ENCODE results near the gene NPFFR2. TPM values are rescaled to one million over a fixed set of nuclear protein-coding genes. Genes with fewer than 3 reads are reported as not detected.
"Not testable (repeated sequence)": the region's sequence is repeated elsewhere in the genome, so short reads cannot be mapped to it uniquely, and the experiment has no call there.

Gene NPFFR2
- total and polyA plus RNA-seq, 4 experiments from 2014 or later = not detected

DNA sequence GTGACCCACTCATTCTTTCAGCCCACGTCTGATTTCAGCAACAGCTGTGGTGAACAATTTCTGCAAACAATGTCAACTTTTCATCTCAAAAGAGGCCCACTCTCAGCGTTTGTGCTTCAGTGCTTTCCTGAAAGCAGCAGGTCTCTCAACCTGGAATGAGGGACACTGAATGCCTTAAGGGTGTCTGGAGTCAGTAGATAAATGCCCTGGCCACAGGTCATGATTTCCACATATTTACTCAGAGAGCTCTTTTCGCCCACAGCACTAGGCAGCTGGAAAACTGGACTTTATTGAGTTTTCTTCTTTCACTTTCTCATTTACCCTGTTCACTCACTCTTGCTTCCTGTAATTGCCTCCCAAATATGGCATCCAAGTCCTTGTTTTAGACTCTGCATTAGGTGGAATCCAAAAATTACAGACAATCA is 52.8 kb downstream of the NPFFR2 start:
- H3K27ac Mint-ChIP-seq = no peak overlapping the region
- H3K36me3 ChIP-seq (ENCODE audit: insufficient read depth, low read length) = no peaks in the 10 kb centered on the region
- POLR2A ChIA-PET (ENCODE audit: partially characterized antibody) = no interaction called here

DNA sequence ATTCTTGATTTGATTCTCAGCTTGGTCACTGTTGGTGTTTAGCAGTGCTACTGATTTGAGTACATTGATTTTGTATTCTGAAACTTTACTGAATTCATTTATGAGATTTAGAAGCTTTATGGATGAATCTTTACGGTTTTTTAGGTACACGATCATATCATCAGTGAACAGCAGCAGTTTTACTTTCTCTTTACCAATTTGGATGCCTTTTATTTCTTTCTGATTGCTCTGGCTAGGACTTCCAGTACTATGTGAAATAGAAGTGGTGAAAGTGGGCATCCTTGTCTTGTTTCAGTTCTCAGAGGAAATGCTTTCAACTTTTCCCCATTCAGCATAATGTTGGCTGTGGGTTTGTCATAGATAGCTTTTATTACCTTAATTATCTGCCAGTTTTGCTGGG is 58.8 kb downstream of the NPFFR2 start:
- H3K27me3 ChIP-seq (ENCODE audit: insufficient read depth, low read length); H3K27me3 Mint-ChIP-seq; intact Hi-C loops (cut with micrococcal nuclease); H3K27ac ChIP-seq (ENCODE audit: low read depth, low read length); H3K4me3 ChIP-seq (ENCODE audit: low read length in 2 of 2); H3K4me1 ChIP-seq (ENCODE audit: insufficient read depth, low read length); DNase-seq; H3K36me3 Mint-ChIP-seq; CTCF ChIA-PET (ENCODE audit: partially characterized antibody); H3K4me3 Mint-ChIP-seq; H3K9me3 Mint-ChIP-seq; H3K36me3 ChIP-seq (ENCODE audit: insufficient read depth, low read length); POLR2A ChIA-PET (ENCODE audit: partially characterized antibody); H3K4me1 Mint-ChIP-seq; H3K27ac Mint-ChIP-seq; H3K9me3 ChIP-seq (ENCODE audit: control insufficient read depth in 1 of 2, low read length in 2 of 2): not testable (repeated sequence)

More for the DNA sequence above, 52.8 kb downstream of the NPFFR2 start:
- H3K36me3 Mint-ChIP-seq = no peaks in the 10 kb centered on the region
- Histone ChIP-seq H3K4me3 (ENCODE audit: low read length in 2 of 2) (no peak overlapping the region), H3K27me3 (ENCODE audit: insufficient read depth, low read length) (no peaks in the 10 kb centered on the region), H3K4me1 (ENCODE audit: insufficient read depth, low read length) (no peaks in the 10 kb centered on the region), H3K9me3 (ENCODE audit: control insufficient read depth in 1 of 2, low read length in 2 of 2) (no peaks in the 10 kb centered on the region), H3K27ac (ENCODE audit: low read depth, low read length) (no peak overlapping the region)
- intact Hi-C loops (cut with micrococcal nuclease) = no loop called here
- H3K4me1 Mint-ChIP-seq = no peaks in the 10 kb centered on the region
- CTCF ChIA-PET (ENCODE audit: partially characterized antibody) = no interaction called here
- H3K27me3 Mint-ChIP-seq = no peaks in the 10 kb centered on the region
- no peak overlapping the region for H3K4me3 Mint-ChIP-seq
- no peak for DNase-seq
- peaks cover 0 to 3% (median 1%) of the 10 kb centered on the region in 8 donors for H3K9me3 Mint-ChIP-seq

DNA sequence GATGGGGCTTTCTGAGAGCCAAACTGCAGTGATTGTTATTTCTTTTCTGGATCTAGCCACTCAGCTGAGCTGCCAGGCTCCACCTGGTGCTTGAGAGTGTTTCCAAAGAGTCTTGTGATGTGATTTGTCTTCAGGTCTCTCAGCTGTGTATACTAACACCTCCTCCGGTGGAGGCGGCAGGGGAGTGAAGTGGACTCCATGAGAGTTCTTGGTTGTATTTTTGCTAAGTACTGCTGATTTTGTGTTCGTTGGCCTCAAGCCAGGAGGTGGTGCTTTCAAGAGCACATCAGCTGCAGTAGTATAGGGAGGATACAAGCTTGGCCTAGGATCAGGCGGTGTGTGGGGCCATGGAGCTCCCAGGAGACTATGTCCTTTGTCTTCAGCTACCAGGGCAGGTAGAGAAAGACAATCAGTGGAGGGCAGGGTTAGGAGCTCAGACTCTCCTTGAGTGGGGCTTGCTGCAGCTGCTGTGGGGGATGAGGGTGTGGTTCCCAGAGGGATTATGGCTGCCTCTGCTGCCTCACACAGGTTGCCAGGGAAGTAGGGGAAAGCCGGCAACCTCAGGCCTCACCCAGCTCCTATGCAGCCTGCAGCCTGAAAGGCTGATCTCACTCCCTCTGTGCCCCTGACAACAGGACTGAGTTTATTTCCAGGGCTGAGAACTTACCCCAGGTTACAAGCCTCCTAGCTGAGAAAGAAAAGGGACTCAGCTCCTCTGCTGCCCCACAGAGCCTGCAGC is 62.4 kb downstream of the NPFFR2 start:
- Mint-ChIP-seq H3K36me3 (no peaks in the 10 kb centered on the region), H3K27me3 (no peaks in the 10 kb centered on the region), H3K4me1 (no peaks in the 10 kb centered on the region), H3K9me3 (peaks cover 0 to 3% (median 0%) of the 10 kb centered on the region in 8 donors), H3K4me3 (no peak overlapping the region), H3K27ac (no peak overlapping the region)
- DNase-seq = no peak
- POLR2A ChIA-PET (ENCODE audit: partially characterized antibody) = no interaction called here
- CTCF ChIA-PET (ENCODE audit: partially characterized antibody) = no interaction called here
- intact Hi-C loops (cut with micrococcal nuclease) = no loop called here
- Histone ChIP-seq H3K4me3 (ENCODE audit: low read length in 2 of 2) (no peak overlapping the region), H3K27me3 (ENCODE audit: insufficient read depth, low read length) (no peaks in the 10 kb centered on the region), H3K36me3 (ENCODE audit: insufficient read depth, low read length) (no peaks in the 10 kb centered on the region), H3K27ac (ENCODE audit: low read depth, low read length) (no peak overlapping the region), H3K4me1 (ENCODE audit: insufficient read depth, low read length) (no peaks in the 10 kb centered on the region), H3K9me3 (ENCODE audit: control insufficient read depth in 1 of 2, low read length in 2 of 2) (no peaks in the 10 kb centered on the region)

DNA sequence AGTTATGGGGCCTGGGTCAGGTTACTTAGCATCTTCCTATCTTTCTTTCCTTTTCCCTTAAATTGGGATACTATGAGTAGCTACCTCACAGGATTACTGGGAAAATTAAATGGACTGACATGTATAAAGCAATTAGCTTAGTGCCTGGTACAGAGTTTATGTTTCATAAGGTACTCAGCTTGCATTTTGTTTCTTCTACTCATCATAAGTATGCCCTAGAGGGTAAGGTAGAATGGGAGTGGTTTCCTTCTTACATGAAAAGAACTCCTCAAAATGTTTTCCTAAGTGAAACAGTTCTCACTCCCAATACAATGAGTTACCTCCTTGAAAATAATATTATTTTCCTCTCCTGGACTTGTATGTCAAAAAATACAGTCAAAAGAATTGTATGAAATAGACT is 75.7 kb downstream of the NPFFR2 start:
- no peaks in the 10 kb centered on the region for H3K9me3 Mint-ChIP-seq
- DNase-seq = no peak
- ChIA-PET CTCF (ENCODE audit: partially characterized antibody) (no interaction called here), POLR2A (ENCODE audit: partially characterized antibody) (no interaction called here)
- Histone ChIP-seq H3K4me3 (ENCODE audit: low read length in 2 of 2) (no peak overlapping the region), H3K4me1 (ENCODE audit: insufficient read depth, low read length) (no peaks in the 10 kb centered on the region), H3K27ac (ENCODE audit: low read depth, low read length) (no peak overlapping the region), H3K36me3 (ENCODE audit: insufficient read depth, low read length) (no peaks in the 10 kb centered on the region), H3K9me3 (ENCODE audit: control insufficient read depth in 1 of 2, low read length in 2 of 2) (no peaks in the 10 kb centered on the region), H3K27me3 (ENCODE audit: insufficient read depth, low read length) (no peaks in the 10 kb centered on the region)
- no peak overlapping the region for H3K4me3 Mint-ChIP-seq
- no peaks in the 10 kb centered on the region for H3K4me1 Mint-ChIP-seq
- intact Hi-C loops (cut with micrococcal nuclease) = no loop called here
- no peaks in the 10 kb centered on the region for H3K36me3 Mint-ChIP-seq
- no peaks in the 10 kb centered on the region for H3K27me3 Mint-ChIP-seq
- no peak overlapping the region for H3K27ac Mint-ChIP-seq

DNA sequence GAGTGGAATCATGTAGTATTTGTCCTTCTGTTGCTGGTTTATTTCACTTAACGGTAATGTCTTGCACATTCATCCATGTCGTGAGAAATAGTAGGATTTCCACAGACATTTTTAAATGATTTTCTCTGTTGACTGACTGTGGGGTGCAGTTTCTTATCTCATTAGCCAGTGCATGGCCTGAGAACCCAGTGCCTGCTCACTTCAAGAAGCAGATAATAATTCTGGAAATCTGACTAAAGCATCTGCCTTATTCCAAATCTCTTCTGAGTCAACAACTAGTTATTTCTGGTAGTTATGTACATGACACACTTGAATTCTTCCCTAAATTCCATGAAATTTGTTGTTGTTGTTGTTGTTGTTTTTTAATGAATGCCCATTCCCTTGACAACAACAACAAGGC is 77.6 kb downstream of the NPFFR2 start:
- ChIA-PET POLR2A (ENCODE audit: partially characterized antibody) (no interaction called here), CTCF (ENCODE audit: partially characterized antibody) (no interaction called here)
- H3K27me3 ChIP-seq (ENCODE audit: insufficient read depth, low read length) = no peaks in the 10 kb centered on the region
- Mint-ChIP-seq H3K27ac (no peak overlapping the region), H3K4me1 (no peaks in the 10 kb centered on the region), H3K36me3 (no peaks in the 10 kb centered on the region), H3K27me3 (no peaks in the 10 kb centered on the region), H3K9me3 (no peaks in the 10 kb centered on the region), H3K4me3 (no peak overlapping the region)
- H3K27ac ChIP-seq (ENCODE audit: low read depth, low read length) = no peak overlapping the region
- H3K4me1 ChIP-seq (ENCODE audit: insufficient read depth, low read length) = no peaks in the 10 kb centered on the region
- H3K9me3 ChIP-seq (ENCODE audit: control insufficient read depth in 1 of 2, low read length in 2 of 2) = no peaks in the 10 kb centered on the region
- no peak overlapping the region for H3K4me3 ChIP-seq (ENCODE audit: low read length in 2 of 2)
- intact Hi-C loops (cut with micrococcal nuclease) = no loop called here
- no peak for DNase-seq
- no peaks in the 10 kb centered on the region for H3K36me3 ChIP-seq (ENCODE audit: insufficient read depth, low read length)

DNA sequence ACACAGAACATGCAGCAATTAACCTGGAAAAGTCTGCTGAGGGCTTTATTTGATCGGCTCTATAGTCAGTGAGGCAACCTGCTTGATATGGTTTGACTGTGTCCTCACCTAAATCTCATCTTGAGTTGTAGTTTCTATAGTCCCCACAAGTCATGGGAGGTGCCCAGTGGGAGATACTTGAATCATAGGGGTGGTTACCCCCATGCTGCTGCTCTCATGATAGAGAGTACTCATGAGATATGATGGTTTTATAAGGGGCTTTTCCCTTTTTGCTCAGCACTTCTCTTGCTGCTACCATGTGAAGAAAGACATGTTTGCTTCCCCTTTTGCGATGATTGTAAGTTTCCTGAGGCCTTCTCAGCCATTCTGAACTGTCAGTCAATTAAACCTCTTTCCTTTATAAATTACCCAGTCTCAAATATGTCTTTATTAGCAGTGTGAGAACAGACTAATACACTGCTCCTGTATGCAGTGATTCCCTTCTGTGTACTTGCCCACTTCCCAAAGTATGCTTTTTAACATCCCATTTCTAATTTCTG is 78.2 kb downstream of the NPFFR2 start:
- no peaks in the 10 kb centered on the region for H3K4me1 Mint-ChIP-seq
- H3K4me3 Mint-ChIP-seq = no peak overlapping the region
- no peak for DNase-seq
- H3K36me3 ChIP-seq (ENCODE audit: insufficient read depth, low read length) = no peaks in the 10 kb centered on the region
- H3K27me3 ChIP-seq (ENCODE audit: insufficient read depth, low read length) = no peaks in the 10 kb centered on the region
- no peaks in the 10 kb centered on the region for H3K9me3 ChIP-seq (ENCODE audit: control insufficient read depth in 1 of 2, low read length in 2 of 2)
- no peaks in the 10 kb centered on the region for H3K4me1 ChIP-seq (ENCODE audit: insufficient read depth, low read length)
- intact Hi-C loops (cut with micrococcal nuclease) = no loop called here
- H3K4me3 ChIP-seq (ENCODE audit: low read length in 2 of 2) = no peak overlapping the region
- POLR2A ChIA-PET (ENCODE audit: partially characterized antibody) = no interaction called here
- no peak overlapping the region for H3K27ac ChIP-seq (ENCODE audit: low read depth, low read length)
- CTCF ChIA-PET (ENCODE audit: partially characterized antibody) = no interaction called here
- H3K27ac Mint-ChIP-seq = no peak overlapping the region
- no peaks in the 10 kb centered on the region for H3K36me3 Mint-ChIP-seq
- no peaks in the 10 kb centered on the region for H3K27me3 Mint-ChIP-seq
- H3K9me3 Mint-ChIP-seq = no peaks in the 10 kb centered on the region

DNA sequence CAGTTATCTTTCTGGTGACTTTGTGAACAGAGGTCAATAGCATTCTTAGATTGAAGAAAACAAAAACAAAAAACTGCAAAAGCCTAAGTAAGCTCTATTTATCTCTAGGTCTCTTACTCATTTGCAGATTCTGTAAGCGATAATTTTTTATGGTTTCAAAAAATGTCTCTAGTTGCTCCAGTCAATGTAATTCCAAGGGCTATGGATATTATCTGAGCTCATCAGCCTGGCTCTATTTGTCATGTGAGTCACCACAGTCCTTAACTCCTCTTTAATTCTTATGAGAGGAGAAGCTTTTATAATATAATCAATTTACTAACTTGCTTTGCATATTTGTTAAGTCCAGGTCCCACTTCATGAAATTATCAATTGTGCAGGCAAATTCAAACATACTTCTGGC is 79.1 kb downstream of the NPFFR2 start:
- no peaks in the 10 kb centered on the region for H3K36me3 Mint-ChIP-seq
- H3K27me3 ChIP-seq (ENCODE audit: insufficient read depth, low read length) = no peaks in the 10 kb centered on the region
- H3K4me3 Mint-ChIP-seq = no peak overlapping the region
- no peaks in the 10 kb centered on the region for H3K27me3 Mint-ChIP-seq
- POLR2A ChIA-PET (ENCODE audit: partially characterized antibody) = no interaction called here
- H3K4me1 Mint-ChIP-seq = no peaks in the 10 kb centered on the region
- no peak overlapping the region for H3K27ac Mint-ChIP-seq
- intact Hi-C loops (cut with micrococcal nuclease) = no loop called here
- no peaks in the 10 kb centered on the region for H3K4me1 ChIP-seq (ENCODE audit: insufficient read depth, low read length)
- H3K4me3 ChIP-seq (ENCODE audit: low read length in 2 of 2) = no peak overlapping the region
- H3K9me3 ChIP-seq (ENCODE audit: control insufficient read depth in 1 of 2, low read length in 2 of 2) = no peaks in the 10 kb centered on the region
- DNase-seq = no peak
- CTCF ChIA-PET (ENCODE audit: partially characterized antibody) = no interaction called here
- H3K27ac ChIP-seq (ENCODE audit: low read depth, low read length) = no peak overlapping the region
- H3K36me3 ChIP-seq (ENCODE audit: insufficient read depth, low read length) = no peaks in the 10 kb centered on the region
- H3K9me3 Mint-ChIP-seq = no peaks in the 10 kb centered on the region

DNA sequence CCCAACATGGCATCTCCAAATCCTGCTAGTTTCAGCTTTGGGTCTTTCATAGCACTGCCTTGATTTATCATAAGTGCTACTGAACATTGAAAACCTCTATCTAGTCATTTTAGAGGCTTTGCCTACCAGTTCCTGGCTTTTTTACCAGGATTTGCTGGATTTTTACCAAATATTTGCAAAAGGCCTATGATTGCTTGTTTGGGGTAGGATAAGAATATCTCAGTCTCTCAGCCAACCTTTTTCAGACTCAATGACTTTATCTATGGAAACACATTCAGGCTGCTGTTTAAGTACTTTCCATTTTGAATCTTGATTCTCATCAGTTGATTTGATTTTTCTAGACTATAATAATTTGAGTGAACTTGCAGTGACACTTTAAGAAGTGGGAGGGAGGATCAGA is 80.1 kb downstream of the NPFFR2 start:
- Mint-ChIP-seq H3K4me3 (no peak overlapping the region), H3K36me3 (no peaks in the 10 kb centered on the region), H3K27ac (no peak overlapping the region), H3K4me1 (no peaks in the 10 kb centered on the region), H3K27me3 (no peaks in the 10 kb centered on the region), H3K9me3 (no peaks in the 10 kb centered on the region)
- ChIA-PET CTCF (ENCODE audit: partially characterized antibody) (no interaction called here), POLR2A (ENCODE audit: partially characterized antibody) (no interaction called here)
- DNase-seq = no peak
- H3K4me3 ChIP-seq (ENCODE audit: low read length in 2 of 2) = no peak overlapping the region
- no peaks in the 10 kb centered on the region for H3K27me3 ChIP-seq (ENCODE audit: insufficient read depth, low read length)
- no peaks in the 10 kb centered on the region for H3K9me3 ChIP-seq (ENCODE audit: control insufficient read depth in 1 of 2, low read length in 2 of 2)
- H3K27ac ChIP-seq (ENCODE audit: low read depth, low read length) = no peak overlapping the region
- no peaks in the 10 kb centered on the region for H3K4me1 ChIP-seq (ENCODE audit: insufficient read depth, low read length)
- H3K36me3 ChIP-seq (ENCODE audit: insufficient read depth, low read length) = no peaks in the 10 kb centered on the region
- intact Hi-C loops (cut with micrococcal nuclease) = no loop called here

Data from CD4-positive, alpha-beta memory T cell (primary cell).